K562 (cell line): ENCODE measurements around the gene NIPAL4. TPM values are rescaled to one million over a fixed set of nuclear protein-coding genes. Genes with fewer than 3 reads are reported as not detected.

Source experiments
- C11orf30 ChIP-seq: fragments of 450-650 bp; IDR thresholded peaks from 2 replicates; pipeline ENCODE4 v1.6.1; 2016; ENCODE audit warnings: low read depth, mild to moderate bottlenecking
- GABPA ChIP-seq: fragments of 200-800 bp; sonication (Bioruptor generic); conservative IDR thresholded peaks from 2 replicates; pipeline ENCODE4 v1.6.1; 2016; ENCODE audit warnings: low read depth, missing genetic modification characterization, missing compliant biosample characterization
- MAFG ChIP-seq: fragments of 450-650 bp; conservative IDR thresholded peaks from 2 replicates; pipeline ENCODE4 v1.6.1; 2016; ENCODE audit warnings: missing genetic modification characterization, missing compliant biosample characterization
- MGA ChIP-seq: fragments of 450-650 bp; IDR thresholded peaks from 2 replicates; pipeline ENCODE4 v1.6.1; 2016; ENCODE audit warnings: mild to moderate bottlenecking, moderate library complexity
- NFE2 ChIP-seq: IDR thresholded peaks from 2 replicates; pipeline ENCODE4 v1.6.1; 2014; ENCODE audit warnings: antibody characterized with exemption, low read depth
- ZNF592 ChIP-seq: fragments of 450-650 bp; IDR thresholded peaks from 2 replicates; pipeline ENCODE4 v1.6.1; 2017; ENCODE audit warnings: antibody characterized with exemption, mild to moderate bottlenecking
- ZNF766 ChIP-seq: fragments of 200-800 bp; sonication (Bioruptor generic); conservative IDR thresholded peaks from 2 replicates; pipeline ENCODE4 v1.6.1; 2016; ENCODE audit warnings: missing genetic modification characterization, missing compliant biosample characterization
- polyA plus RNA-seq, 8 experiments: library from polyadenylated mRNA; depleted of rRNA in 4 of 8; stranded (reverse) in 5 of 8; unstranded in 3 of 8; fragments of >200 nt; fragmentation: Nextera tagmentation in 2 of 8; fragmentation: Illumina TruSeq in 1 of 8; extraction: Ambion mirVana in 2 of 8; extraction: Trizol in 1 of 8; gene quantifications; 2 replicates each; pipeline versions ENCODE4 v1.2.1 to v1.2.3, GENCODE V29; 2011 to 2014; ENCODE audit warnings: inconsistent platforms in 1 of 8, missing spikeins in 1 of 8
- total RNA-seq, 7 experiments: library from RNA; depleted of rRNA in 6 of 7; stranded (reverse); fragments of >200 nt in 6 of 7; fragmentation: Illumina TruSeq in 2 of 7; extraction: Trizol in 2 of 7; gene quantifications; 2 replicates each; pipeline versions ENCODE4 v1.2.1 to v1.2.3, GENCODE V29; 2011 to 2021; ENCODE audit warnings: low replicate concordance in 1 of 7

Gene NIPAL4
- total and polyA plus RNA-seq, 9 of the 15 experiments (the other 6 are each of a cell fraction or from before 2014, with no cell fraction given): not detected

DNA sequence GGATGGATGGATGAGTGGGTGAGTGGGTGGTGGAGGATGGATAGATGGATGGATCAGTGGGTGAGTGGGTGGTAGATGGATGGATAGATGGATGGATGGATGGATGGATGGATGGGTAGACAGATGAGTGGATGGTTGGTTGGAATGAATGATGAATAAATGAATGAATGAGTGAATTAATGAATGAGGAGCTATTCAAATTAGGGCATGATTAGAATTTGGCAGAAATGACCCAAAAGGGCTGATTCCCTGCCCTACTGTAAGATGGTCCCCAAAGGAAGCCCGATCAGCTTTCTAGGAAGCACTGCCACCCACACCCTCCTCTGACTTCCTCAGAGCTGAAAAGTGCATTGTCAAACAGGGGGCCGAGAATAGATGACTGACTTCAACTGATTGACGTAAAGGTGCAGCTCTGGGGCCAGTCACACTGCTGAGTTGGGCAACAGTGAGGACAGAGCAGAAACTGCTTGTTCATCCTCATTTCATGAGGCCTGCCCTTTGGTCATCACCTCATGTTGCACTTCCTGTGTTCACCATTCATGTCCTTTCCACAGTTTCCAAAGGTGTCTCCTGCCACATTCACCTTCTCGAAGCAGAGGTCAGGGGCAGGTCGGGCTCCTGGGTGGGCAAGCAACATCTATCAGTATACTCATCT lies 34.3 kb downstream of the NIPAL4 start (continued):
- peak; percentile 44 for TF ChIP-seq MGA
- peak; percentile 85 for TF ChIP-seq C11orf30
- TF ChIP-seq GABPA: peak; percentile 73
- TF ChIP-seq ZNF766 (CRISPR knock-in tag): peak; percentile 61; the same call in 1 of the 2 replicates
- TF ChIP-seq ZNF592: 0 out of 2 replicates have a peak, but pooled peaks have one; percentile 40
- peak; percentile 81 for TF ChIP-seq NFE2
- peak; percentile 73 for TF ChIP-seq MAFG (tag)
